HepG2 (cell line): ENCODE results near the gene QKI. TPM values are rescaled to one million over a fixed set of nuclear protein-coding genes. Genes with fewer than 3 reads are reported as not detected.

ENCODE experiments used
- ATAC-seq: fragments of 200-7000 bp; cut with Tn5 transposase; 3 replicates; pipeline ENCODE4 v1.9.1; 2020; ENCODE audit warnings: mild to moderate bottlenecking, moderate library complexity
- BruUV-seq: library from RNA; stranded (reverse); fragments of 400-500 nt; replicated peaks from 2 replicates; lab custom pipeline; 2021; lab: Mats Ljungman, UMichigan
- CTCF ChIA-PET: fragments of 300-600 bp; formaldehyde crosslinking; extraction: SDS; loops from one replicate; lab custom pipeline; 2021; ENCODE audit warnings: low total read pairs, inconsistent platforms, low intra/inter-chr PET ratio; lab: Yijun Ruan, JAX
- POLR2A ChIA-PET: fragments of 350-600 bp; sonication (Branson Sonifier 250); formaldehyde crosslinking; loops from one replicate; lab custom pipeline; 2020; ENCODE audit warnings: antibody characterized with exemption, inconsistent platforms; lab: Yijun Ruan, JAX
- DNase-seq: peaks from one replicate; pipeline ENCODE4 v3.0.0-alpha.2; 2015; ENCODE audit warnings: low spot score
- FAIRE-seq: peaks from 3 replicates; lab custom pipeline; 2011; peaks lifted over from hg19 to GRCh38; lab: Jason Lieb, UNC
- H2AFZ ChIP-seq: one replicate; pipeline ENCODE4 v1.6.1; 2011; ENCODE audit warnings: low read length, inconsistent platforms
- H3K27ac ChIP-seq: fragments of 300-600 bp; 3 replicates; pipeline ENCODE4 v1.8.0; 2011; ENCODE audit warnings: mixed run types, mild to moderate bottlenecking, mixed read lengths, low read length, inconsistent platforms; ENCODE audit not compliant: insufficient read depth; ENCODE audit errors: extremely low read length
- H3K27me3 ChIP-seq, 2 experiments: fragments of 200-600 bp in 1 of 2; 2 replicates in 1 of 2; 3 replicates in 1 of 2; pipeline versions ENCODE4 v1.6.0 to v1.8.0; 2011; ENCODE audit warnings: low read length in 2 of 2, mild to moderate bottlenecking in 2 of 2, moderate library complexity in 2 of 2, inconsistent platforms in 1 of 2; ENCODE audit not compliant: insufficient read depth in 2 of 2, control insufficient read depth in 1 of 2
- H3K36me3 ChIP-seq, 2 experiments: fragments of 200-600 bp in 1 of 2; replicated peaks in 1 of 2; 2 replicates in 1 of 2; 3 replicates in 1 of 2; pipeline versions ENCODE4 v1.5.1 to v1.8.0; 2011; ENCODE audit warnings: low read length in 2 of 2, inconsistent platforms in 1 of 2; ENCODE audit not compliant: insufficient read depth in 2 of 2, control insufficient read depth in 1 of 2
- H3K4me1 ChIP-seq: 2 replicates; pipeline ENCODE4 v1.5.1; 2012; ENCODE audit warnings: low read length, inconsistent platforms; ENCODE audit not compliant: insufficient read depth
- H3K4me2 ChIP-seq: 2 replicates; pipeline ENCODE4 v1.6.0; 2011; ENCODE audit warnings: low read depth, low read length, inconsistent platforms
- H3K4me3 ChIP-seq, 3 experiments: fragments of 200-600 bp in 1 of 3; sonication (generic), shearing (Covaris generic) in 1 of 3; replicated peaks in 1 of 3; 2 replicates each; pipeline ENCODE4 v1.5.1; 2011 to 2016; ENCODE audit warnings: low read length in 3 of 3, inconsistent platforms in 2 of 3, low read depth in 2 of 3, mild to moderate bottlenecking in 2 of 3, control low read depth in 1 of 3, mixed read lengths in 1 of 3; ENCODE audit not compliant: insufficient read depth in 1 of 3
- H3K79me2 ChIP-seq: one replicate; pipeline ENCODE4 v1.6.1; 2011; ENCODE audit warnings: low read length, inconsistent platforms; ENCODE audit not compliant: insufficient read depth
- H3K9ac ChIP-seq: 2 replicates; pipeline ENCODE4 v1.6.0; 2011; ENCODE audit warnings: mild to moderate bottlenecking, low read depth, low read length, inconsistent platforms; ENCODE audit not compliant: insufficient read depth
- H3K9me3 ChIP-seq: 2 replicates; pipeline ENCODE4 v1.5.1; 2012; ENCODE audit warnings: mild to moderate bottlenecking, low read length
- H4K20me1 ChIP-seq: 2 replicates; pipeline ENCODE4 v1.6.0; 2011; ENCODE audit warnings: inconsistent platforms, mild to moderate bottlenecking, low read length, moderate library complexity; ENCODE audit not compliant: insufficient read depth
- ELK4 ChIP-seq: sonication (generic); formaldehyde crosslinking; IDR thresholded peaks from 2 replicates; pipeline ENCODE4 v1.9.0; 2021; ENCODE audit warnings: missing genetic modification reagents, borderline replicate concordance
- FOXC1 ChIP-seq: sonication (generic); formaldehyde crosslinking; IDR thresholded peaks from 2 replicates; pipeline ENCODE4 v1.8.0; 2022; ENCODE audit warnings: mild to moderate bottlenecking, missing genetic modification reagents, borderline replicate concordance
- RORA ChIP-seq: sonication (generic); formaldehyde crosslinking; IDR thresholded peaks from 2 replicates; pipeline ENCODE4 v1.5.0; 2020; ENCODE audit warnings: mild to moderate bottlenecking, missing genetic modification reagents, moderate library complexity
- ZBTB44 ChIP-seq: sonication (generic); formaldehyde crosslinking; IDR thresholded peaks from 2 replicates; pipeline ENCODE4 v1.4.0; 2020; ENCODE audit warnings: missing genetic modification reagents
- ZFY ChIP-seq: sonication (generic); formaldehyde crosslinking; IDR thresholded peaks from 2 replicates; pipeline ENCODE4 v1.4.0; 2020; ENCODE audit warnings: missing genetic modification reagents
- ZNF142 ChIP-seq: sonication (generic); formaldehyde crosslinking; IDR thresholded peaks from 2 replicates; pipeline ENCODE4 v1.4.0; 2020; ENCODE audit warnings: missing genetic modification reagents
- ZNF224 ChIP-seq: sonication (generic); formaldehyde crosslinking; IDR thresholded peaks from 2 replicates; pipeline ENCODE4 v1.5.0; 2020; ENCODE audit warnings: mild to moderate bottlenecking, missing genetic modification reagents
- ZNF276 ChIP-seq: sonication (generic); formaldehyde crosslinking; IDR thresholded peaks from 2 replicates; pipeline ENCODE4 v1.4.0; 2020; ENCODE audit warnings: mild to moderate bottlenecking, low read depth, missing genetic modification reagents
- ZNF281 ChIP-seq: sonication (generic); formaldehyde crosslinking; IDR thresholded peaks from 2 replicates; pipeline ENCODE4 v1.4.0; 2020; ENCODE audit warnings: missing genetic modification reagents, borderline replicate concordance
- ZNF510 ChIP-seq: sonication (generic); formaldehyde crosslinking; IDR thresholded peaks from 2 replicates; pipeline ENCODE4 v1.4.0; 2020; ENCODE audit warnings: low read depth, mild to moderate bottlenecking, missing genetic modification reagents
- ZSCAN12 ChIP-seq: sonication (generic); formaldehyde crosslinking; IDR thresholded peaks from 2 replicates; pipeline ENCODE4 v1.9.0; 2021; ENCODE audit warnings: mild to moderate bottlenecking, missing genetic modification reagents
- WGBS: methylation state at CpG from one replicate; pipeline ENCODE4 v1.1.6; 2017; ENCODE audit warnings: low lambda C conversion rate; 5-methylcytosine and 5-hydroxymethylcytosine counted together
- in situ Hi-C: cut with HindIII; loops from 2 replicates; pipeline ENCODE4 v1.10.0; 2017; ENCODE audit warnings: low pct_unique_long_range_greater_than_20kb; ENCODE audit not compliant: extremely low pct_ligation_motif_present
- intact Hi-C: fragments of 100-400 bp; cut with micrococcal nuclease; formaldehyde crosslinking; loops from one replicate; pipeline ENCODE4 v1.10.0; 2022; ENCODE audit not compliant: unreplicated experiment
- polyA plus RNA-seq, 8 experiments: library from polyadenylated mRNA; depleted of rRNA in 3 of 8; stranded (reverse) in 7 of 8; unstranded in 1 of 8; fragments of >200 nt; fragmentation: Illumina TruSeq in 4 of 8; extraction: Trizol in 4 of 8; gene quantifications; 2 replicates each; pipeline versions ENCODE4 v1.2.1 to v1.2.3, GENCODE V29; 2011 to 2016; ENCODE audit warnings: low read depth in 4 of 8, missing spikeins in 1 of 8, mixed read lengths in 1 of 8; ENCODE audit not compliant: insufficient read depth in 1 of 8
- total RNA-seq, 5 experiments: library from RNA; depleted of rRNA; stranded (reverse); fragments of >200 nt; fragmentation: Illumina TruSeq; extraction: Trizol; gene quantifications; 2 replicates each; pipeline ENCODE4 v1.2.3, GENCODE V29; 2016; ENCODE audit warnings: low read depth in 1 of 5

Gene QKI
- total and polyA plus RNA-seq, 2 of the 13 experiments (the other 11 are each of a cell fraction or from before 2014, with no cell fraction given), result 136 to 137 TPM

DNA sequence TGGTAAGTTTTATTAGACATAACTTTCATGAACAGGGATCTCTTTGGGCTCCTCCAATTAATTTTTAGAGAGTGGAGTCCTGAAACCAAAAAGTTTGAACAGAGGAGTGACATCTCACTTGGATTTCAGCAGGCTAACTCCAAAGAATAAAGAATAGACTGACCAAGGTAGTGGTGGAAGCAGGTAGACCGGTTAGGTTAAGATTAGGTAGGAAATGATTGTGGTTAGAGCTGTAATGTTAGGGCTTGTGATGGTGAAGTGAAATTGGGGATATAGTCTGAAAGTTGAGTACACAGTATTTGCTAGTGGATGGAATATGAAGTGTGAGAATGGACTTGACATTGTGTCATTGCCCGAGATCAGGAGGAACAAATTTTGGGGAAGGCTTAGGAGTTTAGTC lies 27.8 kb downstream of the QKI start:
- POLR2A ChIA-PET, result no interaction called here
- H3K4me2 ChIP-seq, result no peak overlapping the region
- in situ Hi-C loops (no loop called here), intact Hi-C loops (no loop called here)
- H3K79me2 ChIP-seq, result peaks cover 99% of the 10 kb centered on the region
- 94% methylated on average over 2 of the region's 2 CpGs for WGBS
- CTCF ChIA-PET, result no interaction called here
- H3K27ac ChIP-seq, result no peak overlapping the region
- H2AFZ ChIP-seq, result no peak overlapping the region
- peaks cover 67% of the 10 kb centered on the region for H4K20me1 ChIP-seq
- H3K4me3 ChIP-seq, result no peak overlapping the region
- H3K9me3 ChIP-seq, result no peaks in the 10 kb centered on the region
- no peak overlapping the region for H3K9ac ChIP-seq
- no TSS peak for BruUV-seq
- FAIRE-seq, result no peak
- H3K4me1 ChIP-seq, result peaks cover 67% of the 10 kb centered on the region
- no peaks in the 10 kb centered on the region; a peak in 1 of 5 replicates for H3K36me3 ChIP-seq
- ATAC-seq, result no peak
- no peaks in the 10 kb centered on the region for H3K27me3 ChIP-seq
- no peak for DNase-seq
- TF ChIP-seq ZNF224 (CRISPR knock-in tag), result no peak
- TF ChIP-seq ZNF142 (CRISPR knock-in tag), result no peak
- no peak for TF ChIP-seq ZNF276
- no peak for TF ChIP-seq ZNF281
- TF ChIP-seq RORA (CRISPR knock-in tag), result no peak
- TF ChIP-seq ZSCAN12 (CRISPR knock-in tag), result no peak
- no peak for TF ChIP-seq ELK4 (CRISPR knock-in tag)
- no peak for TF ChIP-seq FOXC1 (CRISPR knock-in tag)
- TF ChIP-seq ZBTB44 (CRISPR knock-in tag), result no peak
- no peak for TF ChIP-seq ZNF510 (CRISPR knock-in tag)
- no peak for TF ChIP-seq ZFY (CRISPR knock-in tag)
